GM10266 (cell line): ENCODE results near the gene AP3B1.

ENCODE experiments used
- DNase-seq: peaks from one replicate; pipeline ENCODE4 v3.0.0; 2012; ENCODE audit errors: extremely low spot score
- TF ChIP-seq, protein P1 (sequence below): IDR thresholded peaks from 2 replicates; pipeline ENCODE4 v1.5.1; 2012; ENCODE audit warnings: mild to moderate bottlenecking, low read depth; ENCODE audit not compliant: control insufficient read depth, insufficient read depth; ENCODE audit errors: missing control alignments

The AP3B1 gene

DNA sequence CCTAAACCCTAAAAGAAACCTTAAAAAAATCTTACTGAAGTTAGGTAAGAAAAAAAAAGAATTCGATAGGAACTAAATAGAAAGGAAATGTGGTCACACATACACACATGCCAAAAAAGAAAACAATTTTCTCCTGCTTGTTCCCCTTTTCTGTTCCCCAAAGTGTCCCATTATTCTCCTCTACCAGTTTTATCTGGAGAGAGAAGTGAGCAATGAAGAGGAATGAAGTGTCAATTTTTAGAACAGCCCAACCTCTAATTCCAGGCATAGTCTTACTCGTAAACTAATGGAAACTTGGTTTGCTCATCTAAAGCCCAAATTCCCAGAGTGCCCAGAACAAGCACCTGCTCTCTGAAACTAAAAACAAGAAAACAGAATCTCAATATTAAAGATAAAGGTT, 26.1 kb downstream of the AP3B1 start:
- TF ChIP-seq, protein P1, sequence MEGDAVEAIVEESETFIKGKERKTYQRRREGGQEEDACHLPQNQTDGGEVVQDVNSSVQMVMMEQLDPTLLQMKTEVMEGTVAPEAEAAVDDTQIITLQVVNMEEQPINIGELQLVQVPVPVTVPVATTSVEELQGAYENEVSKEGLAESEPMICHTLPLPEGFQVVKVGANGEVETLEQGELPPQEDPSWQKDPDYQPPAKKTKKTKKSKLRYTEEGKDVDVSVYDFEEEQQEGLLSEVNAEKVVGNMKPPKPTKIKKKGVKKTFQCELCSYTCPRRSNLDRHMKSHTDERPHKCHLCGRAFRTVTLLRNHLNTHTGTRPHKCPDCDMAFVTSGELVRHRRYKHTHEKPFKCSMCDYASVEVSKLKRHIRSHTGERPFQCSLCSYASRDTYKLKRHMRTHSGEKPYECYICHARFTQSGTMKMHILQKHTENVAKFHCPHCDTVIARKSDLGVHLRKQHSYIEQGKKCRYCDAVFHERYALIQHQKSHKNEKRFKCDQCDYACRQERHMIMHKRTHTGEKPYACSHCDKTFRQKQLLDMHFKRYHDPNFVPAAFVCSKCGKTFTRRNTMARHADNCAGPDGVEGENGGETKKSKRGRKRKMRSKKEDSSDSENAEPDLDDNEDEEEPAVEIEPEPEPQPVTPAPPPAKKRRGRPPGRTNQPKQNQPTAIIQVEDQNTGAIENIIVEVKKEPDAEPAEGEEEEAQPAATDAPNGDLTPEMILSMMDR, result no peak
- no peak for DNase-seq

DNA sequence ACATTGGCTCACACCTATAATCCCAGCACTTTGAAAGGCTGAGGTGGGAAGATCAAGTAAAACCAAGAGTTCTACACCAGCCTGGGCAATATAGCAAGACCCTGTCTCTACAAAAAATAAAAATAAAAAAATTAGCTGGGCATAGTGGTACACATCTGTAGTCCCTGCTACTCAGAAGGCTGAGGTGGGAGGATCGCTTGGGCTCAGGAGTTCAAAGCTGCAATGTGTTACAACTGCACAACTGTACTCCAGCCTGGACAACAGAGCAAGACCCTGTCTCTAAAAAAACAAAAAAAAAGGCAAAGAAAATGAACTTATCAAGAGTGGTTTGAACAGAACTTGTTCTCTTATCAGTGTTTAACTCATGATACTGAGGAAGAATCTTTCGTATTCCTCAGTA, 29.3 kb downstream of the AP3B1 start:
- TF ChIP-seq, protein P1, result no peak
- DNase-seq, result no peak

DNA sequence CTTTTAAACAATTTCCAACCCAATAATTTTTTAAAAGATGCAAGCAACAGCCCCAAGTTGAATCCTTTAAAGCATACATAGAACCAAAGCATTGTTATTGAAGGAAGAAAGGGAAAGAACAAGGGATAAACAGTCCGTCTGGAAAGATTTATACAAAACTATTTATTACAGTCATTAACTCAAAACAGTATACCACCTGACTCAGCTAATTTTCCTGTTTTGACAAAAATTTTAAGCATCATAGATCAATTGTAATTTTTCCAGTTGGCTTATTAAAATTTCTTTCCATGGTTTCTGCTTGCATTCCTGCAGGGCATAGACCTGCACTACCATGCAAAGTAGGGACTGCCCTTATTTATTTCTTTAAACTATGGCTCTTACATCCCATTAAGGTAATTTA, 29.9 kb downstream of the AP3B1 start:
- DNase-seq, result no peak
- TF ChIP-seq, protein P1, result no peak

DNA sequence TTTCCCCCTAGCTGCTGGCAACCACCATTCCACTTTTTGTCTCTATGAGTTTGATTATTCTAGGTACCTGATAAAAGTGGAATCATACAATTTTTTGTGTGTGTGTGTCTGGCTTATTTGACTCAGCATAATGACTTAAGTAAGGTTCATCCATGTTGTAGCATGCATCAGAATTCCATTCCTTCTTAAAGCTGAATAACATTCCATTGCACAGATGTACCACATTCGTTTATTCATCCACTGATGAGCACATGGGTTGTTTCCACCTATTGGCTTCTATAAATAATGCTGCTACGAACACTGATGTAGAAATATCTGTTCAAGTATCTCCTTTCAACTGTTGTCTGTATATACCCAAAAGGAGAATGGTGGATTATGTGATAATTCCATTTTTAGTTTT, 33.7 kb downstream of the AP3B1 start:
- DNase-seq, result no peak
- TF ChIP-seq, protein P1, result no peak

DNA sequence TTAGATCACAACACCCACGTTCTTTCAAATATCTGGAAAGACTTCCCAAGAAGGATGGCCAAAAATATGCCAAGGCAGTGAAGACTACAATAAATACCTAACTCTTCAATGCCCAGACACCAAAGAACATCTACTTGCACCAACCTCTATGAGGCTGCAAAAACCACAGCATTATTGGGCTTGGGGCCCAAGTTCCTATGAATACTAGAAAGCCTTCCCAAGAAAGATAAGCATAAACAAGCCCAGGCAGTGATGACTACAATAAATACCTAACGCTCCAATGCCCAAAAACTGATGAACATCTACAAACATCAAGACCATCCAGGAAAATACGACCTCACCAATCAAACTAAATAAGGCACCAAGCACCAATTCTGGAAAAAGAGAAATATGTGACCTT, 41.3 kb downstream of the AP3B1 start:
- DNase-seq, result no peak
- TF ChIP-seq, protein P1, result no peak

DNA sequence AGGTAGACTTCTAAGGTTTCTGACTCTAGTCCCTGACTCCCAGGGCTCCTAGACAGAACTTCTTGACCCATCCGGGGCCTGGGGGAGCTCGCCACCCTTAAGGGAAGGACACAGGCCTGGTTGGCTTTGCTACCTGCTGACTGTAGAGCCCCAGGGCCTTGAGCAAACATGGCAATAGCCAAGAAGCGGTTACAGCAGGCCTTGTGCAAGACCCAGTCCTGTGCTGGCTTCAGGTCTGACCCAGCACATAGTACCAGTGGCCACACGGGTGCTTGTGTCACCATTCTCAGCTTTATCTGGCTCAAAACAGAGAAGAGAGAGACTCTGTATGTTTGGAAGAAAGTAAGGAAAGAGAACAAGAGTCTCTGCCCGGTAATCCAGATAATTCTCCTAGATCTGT, 41.8 kb downstream of the AP3B1 start:
- TF ChIP-seq, protein P1, result no peak
- DNase-seq, result no peak

GRCh38 chr5:78251663-78252284, 42.7 kb downstream of the AP3B1 start:
- DNase-seq, result no peak
- TF ChIP-seq, protein P1, result no peak
